PC-3 (cell line): ENCODE results near the gene HBM. TPM values are rescaled to one million over a fixed set of nuclear protein-coding genes. Genes with fewer than 3 reads are reported as not detected.

Experiments
- ATAC-seq: fragments of 200-7000 bp; cut with Tn5 transposase; 2 replicates; pipeline ENCODE4 v1.9.1; 2020; ENCODE audit warnings: mild to moderate bottlenecking, moderate library complexity
- BruUV-seq: library from RNA; stranded (reverse); fragments of 400-500 nt; replicated peaks from 2 replicates; lab custom pipeline; 2021; lab: Mats Ljungman, UMichigan
- CTCF ChIA-PET: fragments of 300-600 bp; sonication (Branson Sonifier 250); formaldehyde crosslinking; loops from one replicate; lab custom pipeline; 2022; ENCODE audit warnings: antibody characterized with exemption; lab: Charles Lee
- POLR2A ChIA-PET: fragments of 300-600 bp; sonication (Branson Sonifier 250); formaldehyde crosslinking; loops from one replicate; lab custom pipeline; 2022; ENCODE audit warnings: antibody characterized with exemption; ENCODE audit not compliant: unreplicated experiment; lab: Charles Lee
- DNase-seq: peaks from one replicate; pipeline ENCODE4 v3.0.0-alpha.2; 2015
- H2AFZ ChIP-seq: fragments of 300-600 bp; sonication (generic); 2 replicates; pipeline ENCODE4 v1.6.0; 2016; ENCODE audit warnings: antibody characterized with exemption, low read length
- H3F3A ChIP-seq: fragments of 300-600 bp; sonication (generic); one replicate; pipeline ENCODE4 v1.6.0; 2017; ENCODE audit warnings: antibody characterized with exemption, low read length, control low read depth, mild to moderate bottlenecking; ENCODE audit not compliant: unreplicated experiment
- H3K27ac ChIP-seq: fragments of 300-600 bp; sonication (generic); 2 replicates; pipeline ENCODE4 v1.5.1; 2016; ENCODE audit warnings: mild to moderate bottlenecking, low read length
- H3K27me3 ChIP-seq: fragments of 300-600 bp; sonication (generic); 2 replicates; pipeline ENCODE4 v1.6.1; 2016; ENCODE audit warnings: low read length, mixed read lengths
- H3K36me3 ChIP-seq: fragments of 300-600 bp; sonication (generic); 2 replicates; pipeline ENCODE4 v1.6.1; 2016; ENCODE audit warnings: low read depth, mixed run types, low read length, mixed read lengths
- H3K4me1 ChIP-seq: fragments of 300-600 bp; sonication (generic); 2 replicates; pipeline ENCODE4 v1.5.1; 2016; ENCODE audit warnings: low read length; ENCODE audit not compliant: insufficient read depth
- H3K4me2 ChIP-seq: fragments of 300-600 bp; sonication (generic); 2 replicates; pipeline ENCODE4 v1.6.0; 2016; ENCODE audit warnings: low read length
- H3K4me3 ChIP-seq: fragments of 300-600 bp; sonication (generic); 2 replicates; pipeline ENCODE4 v1.5.1; 2016; ENCODE audit warnings: mild to moderate bottlenecking, low read length, mixed read lengths
- H3K79me2 ChIP-seq: fragments of 300-600 bp; sonication (generic); 2 replicates; pipeline ENCODE4 v1.6.1; 2017; ENCODE audit warnings: low read length, mixed read lengths
- H3K9ac ChIP-seq: fragments of 300-600 bp; sonication (generic); 2 replicates; pipeline ENCODE4 v1.6.0; 2016; ENCODE audit warnings: mild to moderate bottlenecking, low read length
- H3K9me2 ChIP-seq: fragments of 300-600 bp; sonication (generic); replicated peaks from 2 replicates; pipeline ENCODE4 v1.6.1; 2016; ENCODE audit warnings: mixed run types, low read length, mixed read lengths
- H3K9me3 ChIP-seq: fragments of 300-600 bp; sonication (generic); 2 replicates; pipeline ENCODE4 v1.6.1; 2016; ENCODE audit warnings: low read length, mixed read lengths
- H4K20me1 ChIP-seq: fragments of 300-600 bp; sonication (generic); 2 replicates; pipeline ENCODE4 v1.6.1; 2016; ENCODE audit warnings: low read length, mixed read lengths
- EZH2 ChIP-seq: fragments of 300-600 bp; sonication (generic); IDR thresholded peaks from one replicate; pipeline ENCODE4 v1.6.1; 2017; ENCODE audit warnings: antibody characterized with exemption, mild to moderate bottlenecking, low read length; ENCODE audit not compliant: unreplicated experiment
- EZH2phosphoT487 ChIP-seq: fragments of 300-600 bp; sonication (generic); IDR thresholded peaks from 2 replicates; pipeline ENCODE4 v1.6.1; 2018; ENCODE audit warnings: mild to moderate bottlenecking, antibody characterized with exemption, low read length, borderline replicate concordance
- intact Hi-C: fragments of 100-400 bp; cut with micrococcal nuclease; formaldehyde crosslinking; loops from 2 replicates; pipeline ENCODE4 v1.9.0; 2023
- total RNA-seq: library from RNA; depleted of rRNA; stranded (reverse); fragments of >200 nt; gene quantifications from 2 replicates; pipeline ENCODE4 v1.2.3, GENCODE V29; 2014
- TF ChIP-seq, protein P1 (sequence below): fragments of 300-600 bp; sonication (generic); conservative IDR thresholded peaks from 2 replicates; pipeline ENCODE4 v1.5.1; 2017; ENCODE audit warnings: antibody characterized with exemption, low read depth, mild to moderate bottlenecking, low read length

The HBM gene
- total RNA-seq, 1 experiment from 2014 or later: not detected

DNA sequence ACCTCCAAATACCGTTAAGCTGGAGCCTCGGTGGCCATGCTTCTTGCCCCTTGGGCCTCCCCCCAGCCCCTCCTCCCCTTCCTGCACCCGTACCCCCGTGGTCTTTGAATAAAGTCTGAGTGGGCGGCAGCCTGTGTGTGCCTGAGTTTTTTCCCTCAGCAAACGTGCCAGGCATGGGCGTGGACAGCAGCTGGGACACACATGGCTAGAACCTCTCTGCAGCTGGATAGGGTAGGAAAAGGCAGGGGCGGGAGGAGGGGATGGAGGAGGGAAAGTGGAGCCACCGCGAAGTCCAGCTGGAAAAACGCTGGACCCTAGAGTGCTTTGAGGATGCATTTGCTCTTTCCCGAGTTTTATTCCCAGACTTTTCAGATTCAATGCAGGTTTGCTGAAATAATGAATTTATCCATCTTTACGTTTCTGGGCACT lies 11.6 kb downstream of the HBM start:
- H3K79me2 ChIP-seq: no peaks in the 10 kb centered on the region
- H3K4me1 ChIP-seq: peaks cover 5% of the 10 kb centered on the region; the same call in 1 of the 2 replicates
- TF ChIP-seq EZH2phosphoT487: no peak
- H3K9me3 ChIP-seq: no peaks in the 10 kb centered on the region
- intact Hi-C loops: no loop called here
- no peak for DNase-seq
- no peak overlapping the region for H3K4me3 ChIP-seq
- no peaks in the 10 kb centered on the region for H3K9me2 ChIP-seq
- no peak overlapping the region for H2AFZ ChIP-seq
- H3K36me3 ChIP-seq: no peaks in the 10 kb centered on the region
- no peak overlapping the region for H3K9ac ChIP-seq
- H3K27me3 ChIP-seq: peaks cover 17% of the 10 kb centered on the region
- H3F3A ChIP-seq: no peaks in the 10 kb centered on the region
- no peak for ATAC-seq
- H3K27ac ChIP-seq: no peak overlapping the region
- ChIA-PET POLR2A (no interaction called here), CTCF (interaction anchor here (0.6 kb wide), 1 partner anchor 70 kb away, joined by 3 read pairs; no protein-coding TSS in a partner anchor)
- H3K4me2 ChIP-seq: no peak overlapping the region
- BruUV-seq: no TSS peak
- no peaks in the 10 kb centered on the region for H4K20me1 ChIP-seq

GRCh38 chr16:177981-178667 lies 12.3 kb downstream of the HBM start:
- Histone ChIP-seq H3K9ac (no peak overlapping the region), H3K79me2 (no peaks in the 10 kb centered on the region), H3K4me1 (peaks cover 5% of the 10 kb centered on the region; the same call in 1 of the 2 replicates), H3K27ac (no peak overlapping the region), H4K20me1 (no peaks in the 10 kb centered on the region), H3F3A (no peaks in the 10 kb centered on the region), H3K9me3 (no peaks in the 10 kb centered on the region), H3K36me3 (no peaks in the 10 kb centered on the region), H3K27me3 (peaks cover 17% of the 10 kb centered on the region), H3K9me2 (no peaks in the 10 kb centered on the region), H2AFZ (no peak overlapping the region), H3K4me3 (no peak overlapping the region), H3K4me2 (no peak overlapping the region)
- intact Hi-C loops: no loop called here
- ChIA-PET POLR2A (no interaction called here), CTCF (interaction anchor here (0.6 kb wide), 1 partner anchor 71 kb away, joined by 3 read pairs; no protein-coding TSS in a partner anchor)
- no peak; the same call in 1 of the 2 replicates for ATAC-seq
- TF ChIP-seq EZH2phosphoT487: no peak
- peak; percentile 25 for DNase-seq
- no TSS peak for BruUV-seq

- ATAC-seq (no peak), DNase-seq (peak; percentile 16)
- H3K79me2 ChIP-seq: no peaks in the 10 kb centered on the region
- no peaks in the 10 kb centered on the region for H3K9me3 ChIP-seq
- H3K9me2 ChIP-seq: no peaks in the 10 kb centered on the region
- H4K20me1 ChIP-seq: no peaks in the 10 kb centered on the region
- no peaks in the 10 kb centered on the region for H3F3A ChIP-seq
- H3K4me1 ChIP-seq: peaks cover 5% of the 10 kb centered on the region; the same call in 1 of the 2 replicates
- intact Hi-C loops: no loop called here
- no peaks in the 10 kb centered on the region for H3K36me3 ChIP-seq
- no peak overlapping the region for H2AFZ ChIP-seq
- no peak overlapping the region for H3K9ac ChIP-seq
- no peak overlapping the region for H3K4me3 ChIP-seq
- ChIA-PET CTCF (no interaction called here), POLR2A (no interaction called here)
- no TSS peak for BruUV-seq
- no peak overlapping the region for H3K4me2 ChIP-seq
- no peak for TF ChIP-seq EZH2
- TF ChIP-seq, protein P1, sequence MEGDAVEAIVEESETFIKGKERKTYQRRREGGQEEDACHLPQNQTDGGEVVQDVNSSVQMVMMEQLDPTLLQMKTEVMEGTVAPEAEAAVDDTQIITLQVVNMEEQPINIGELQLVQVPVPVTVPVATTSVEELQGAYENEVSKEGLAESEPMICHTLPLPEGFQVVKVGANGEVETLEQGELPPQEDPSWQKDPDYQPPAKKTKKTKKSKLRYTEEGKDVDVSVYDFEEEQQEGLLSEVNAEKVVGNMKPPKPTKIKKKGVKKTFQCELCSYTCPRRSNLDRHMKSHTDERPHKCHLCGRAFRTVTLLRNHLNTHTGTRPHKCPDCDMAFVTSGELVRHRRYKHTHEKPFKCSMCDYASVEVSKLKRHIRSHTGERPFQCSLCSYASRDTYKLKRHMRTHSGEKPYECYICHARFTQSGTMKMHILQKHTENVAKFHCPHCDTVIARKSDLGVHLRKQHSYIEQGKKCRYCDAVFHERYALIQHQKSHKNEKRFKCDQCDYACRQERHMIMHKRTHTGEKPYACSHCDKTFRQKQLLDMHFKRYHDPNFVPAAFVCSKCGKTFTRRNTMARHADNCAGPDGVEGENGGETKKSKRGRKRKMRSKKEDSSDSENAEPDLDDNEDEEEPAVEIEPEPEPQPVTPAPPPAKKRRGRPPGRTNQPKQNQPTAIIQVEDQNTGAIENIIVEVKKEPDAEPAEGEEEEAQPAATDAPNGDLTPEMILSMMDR: no peak
- TF ChIP-seq EZH2phosphoT487: no peak
- H3K27ac ChIP-seq: no peak overlapping the region
- H3K27me3 ChIP-seq: peaks cover 17% of the 10 kb centered on the region
Measured at GRCh38 chr16:178668-179015, 12.9 kb downstream of the HBM start.
